ENCODE results near the gene STRA6.
"Not testable (repeated sequence)": the region's sequence is repeated elsewhere in the genome, so short reads cannot be mapped to it uniquely, and the experiment has no call there.

Gene STRA6

DNA sequence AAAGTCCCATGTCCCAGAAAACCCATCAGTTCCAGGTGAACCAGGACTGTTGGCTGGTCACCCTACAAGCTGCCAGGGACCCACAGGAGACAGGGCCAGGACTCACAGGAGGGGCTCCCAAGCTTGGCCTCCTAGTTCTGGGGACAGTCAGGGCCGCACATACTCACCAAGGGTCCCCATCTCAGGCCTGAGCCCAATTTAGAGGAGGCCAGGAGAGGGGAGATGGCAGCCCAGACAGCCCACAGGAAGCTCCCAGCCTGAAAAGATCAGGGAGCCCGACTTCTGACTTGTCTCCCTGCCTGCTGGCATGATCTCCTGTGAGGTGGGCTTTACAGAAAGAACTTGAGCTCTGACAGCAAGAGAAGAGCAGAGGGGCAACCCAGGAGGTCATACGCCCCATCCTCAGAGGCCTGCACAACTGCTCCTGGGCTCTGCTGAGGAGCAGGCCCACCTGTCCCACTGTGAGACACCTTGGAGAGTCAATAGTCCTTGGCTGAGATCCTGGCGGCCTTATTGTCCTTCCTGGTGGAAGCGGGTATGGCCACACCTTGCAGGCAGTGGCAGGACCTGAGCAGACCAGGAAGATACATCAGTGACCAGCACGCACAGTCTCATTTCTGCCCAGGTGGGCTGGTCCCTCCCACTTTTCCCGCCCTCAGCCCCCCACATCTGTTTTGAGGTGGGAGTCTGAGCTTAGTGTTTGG lies 31.6 kb downstream of the STRA6 start:
- no peak overlapping the region for H3K4me3 ChIP-seq (ENCODE audit: low read depth, low read length)
- TF ChIP-seq, protein P1, sequence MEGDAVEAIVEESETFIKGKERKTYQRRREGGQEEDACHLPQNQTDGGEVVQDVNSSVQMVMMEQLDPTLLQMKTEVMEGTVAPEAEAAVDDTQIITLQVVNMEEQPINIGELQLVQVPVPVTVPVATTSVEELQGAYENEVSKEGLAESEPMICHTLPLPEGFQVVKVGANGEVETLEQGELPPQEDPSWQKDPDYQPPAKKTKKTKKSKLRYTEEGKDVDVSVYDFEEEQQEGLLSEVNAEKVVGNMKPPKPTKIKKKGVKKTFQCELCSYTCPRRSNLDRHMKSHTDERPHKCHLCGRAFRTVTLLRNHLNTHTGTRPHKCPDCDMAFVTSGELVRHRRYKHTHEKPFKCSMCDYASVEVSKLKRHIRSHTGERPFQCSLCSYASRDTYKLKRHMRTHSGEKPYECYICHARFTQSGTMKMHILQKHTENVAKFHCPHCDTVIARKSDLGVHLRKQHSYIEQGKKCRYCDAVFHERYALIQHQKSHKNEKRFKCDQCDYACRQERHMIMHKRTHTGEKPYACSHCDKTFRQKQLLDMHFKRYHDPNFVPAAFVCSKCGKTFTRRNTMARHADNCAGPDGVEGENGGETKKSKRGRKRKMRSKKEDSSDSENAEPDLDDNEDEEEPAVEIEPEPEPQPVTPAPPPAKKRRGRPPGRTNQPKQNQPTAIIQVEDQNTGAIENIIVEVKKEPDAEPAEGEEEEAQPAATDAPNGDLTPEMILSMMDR (IDR thresholded peaks at IDR 0.05; ENCODE audit: low read depth, low read length, missing control alignments): no peak
- DNase-seq (ENCODE audit: low read depth): no peak

DNA sequence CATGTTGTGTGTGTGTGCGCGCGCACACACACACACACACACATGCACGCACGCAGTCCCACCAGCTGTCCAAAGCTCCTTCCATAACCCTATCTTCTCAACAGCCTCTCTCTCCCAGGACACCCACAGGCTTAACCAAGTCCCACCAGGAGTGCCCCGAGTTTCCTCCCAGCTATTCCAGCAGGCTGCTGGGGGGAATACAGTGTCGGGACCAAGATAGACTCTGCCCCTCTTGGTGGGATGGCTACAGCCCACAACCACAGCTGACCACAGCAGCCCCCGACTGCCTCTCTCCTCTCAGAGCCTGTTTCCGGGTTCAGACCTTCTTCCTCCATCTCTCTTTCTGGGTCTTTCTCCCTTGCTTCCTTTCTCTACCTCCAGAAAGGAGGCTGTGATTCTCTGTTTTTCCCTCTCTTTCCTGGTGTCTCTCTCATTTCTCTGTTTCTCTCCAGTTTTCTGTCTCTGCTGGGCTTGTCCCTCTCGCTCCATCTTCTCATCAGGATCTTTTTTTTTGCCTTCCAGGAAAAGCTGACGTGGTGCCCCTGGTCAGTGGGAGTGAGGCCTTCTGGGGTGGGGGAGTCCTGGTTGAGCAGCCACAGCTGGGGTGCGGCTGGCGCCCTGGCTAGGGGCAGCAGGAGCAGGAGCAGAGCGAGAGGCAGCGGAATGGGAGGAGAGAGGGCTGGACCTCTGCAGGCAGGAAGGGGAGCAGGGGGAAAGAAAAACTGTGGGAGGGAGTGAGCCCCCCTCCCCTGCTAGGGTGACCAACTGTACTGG lies 32.3 kb downstream of the STRA6 start:
- TF ChIP-seq, protein P1 (IDR thresholded peaks at IDR 0.05; ENCODE audit: low read depth, low read length, missing control alignments): no peak
- no peak for DNase-seq (ENCODE audit: low read depth)
- H3K4me3 ChIP-seq (ENCODE audit: low read depth, low read length): no peak overlapping the region

DNA sequence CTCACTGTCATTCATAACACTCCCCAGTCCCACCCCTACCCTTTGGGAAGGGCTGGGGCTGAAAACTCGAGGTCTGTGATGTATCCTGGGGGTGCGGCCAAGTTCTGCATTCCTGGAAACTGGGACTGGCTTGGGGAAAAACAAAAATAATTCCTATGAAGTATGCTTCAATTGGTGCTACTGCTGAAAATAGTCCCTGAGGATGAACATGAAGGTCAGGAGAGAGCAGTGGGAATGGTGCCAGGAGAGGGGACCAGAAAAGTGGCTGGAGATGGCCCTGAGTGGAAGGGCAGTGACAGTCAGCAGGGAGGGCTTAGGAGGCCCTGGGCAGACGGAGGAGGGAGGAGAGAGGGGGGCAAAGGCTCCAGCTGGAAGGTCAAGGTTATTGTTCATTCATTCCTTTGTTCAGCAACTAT lies 33.9 kb downstream of the STRA6 start:
- no peak for DNase-seq (ENCODE audit: low read depth)
- no peak overlapping the region for H3K4me3 ChIP-seq (ENCODE audit: low read depth, low read length)
- TF ChIP-seq, protein P1 (IDR thresholded peaks at IDR 0.05; ENCODE audit: low read depth, low read length, missing control alignments): no peak

DNA sequence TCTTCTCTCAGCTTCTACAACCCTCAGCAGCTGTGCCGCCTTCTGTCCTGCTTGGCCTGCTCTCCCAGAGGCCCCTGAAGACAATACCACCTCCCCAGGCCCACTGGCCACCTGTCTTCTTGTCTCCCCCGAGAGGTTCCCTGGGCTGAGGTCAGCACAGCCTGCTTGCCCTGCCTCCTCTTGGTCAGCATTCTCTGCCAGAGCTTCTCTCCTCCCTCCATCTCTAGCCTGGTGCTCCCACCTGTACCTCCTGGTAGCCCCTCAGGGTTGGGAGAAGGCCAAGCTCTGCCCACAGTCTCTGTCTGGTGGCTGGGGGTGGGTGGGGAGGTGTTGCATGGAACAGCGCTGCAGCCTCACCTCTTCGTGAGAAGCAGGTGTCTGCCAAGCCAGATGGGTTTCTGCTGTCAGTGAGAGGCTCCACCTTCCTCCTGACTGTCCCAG lies 34.7 kb downstream of the STRA6 start:
- TF ChIP-seq, protein P1 (IDR thresholded peaks at IDR 0.05; ENCODE audit: low read depth, low read length, missing control alignments): no peak
- DNase-seq (ENCODE audit: low read depth): no peak
- no peak overlapping the region for H3K4me3 ChIP-seq (ENCODE audit: low read depth, low read length)

DNA sequence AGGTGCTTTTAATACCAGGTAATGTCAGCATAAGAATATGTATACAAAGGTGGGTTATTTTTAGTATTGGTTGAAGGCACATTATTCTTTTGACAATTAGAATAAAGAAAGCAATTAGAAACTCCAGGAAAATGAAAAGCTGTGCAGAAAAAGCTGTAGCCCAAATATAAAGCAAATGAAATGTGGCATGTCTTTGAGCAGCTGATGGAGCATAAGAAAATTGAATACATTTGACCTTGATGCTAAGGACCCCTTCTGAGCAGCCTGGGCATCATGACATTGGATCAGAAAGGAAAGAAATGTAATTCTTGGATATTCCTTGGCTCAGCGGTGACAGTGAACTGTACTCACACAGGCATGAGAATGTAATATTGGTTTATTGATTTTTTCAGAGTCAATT lies 37.1 kb downstream of the STRA6 start:
- DNase-seq (ENCODE audit: low read depth): no peak
- TF ChIP-seq, protein P1 (IDR thresholded peaks at IDR 0.05; ENCODE audit: low read depth, low read length, missing control alignments): no peak
- no peak overlapping the region for H3K4me3 ChIP-seq (ENCODE audit: low read depth, low read length)

DNA sequence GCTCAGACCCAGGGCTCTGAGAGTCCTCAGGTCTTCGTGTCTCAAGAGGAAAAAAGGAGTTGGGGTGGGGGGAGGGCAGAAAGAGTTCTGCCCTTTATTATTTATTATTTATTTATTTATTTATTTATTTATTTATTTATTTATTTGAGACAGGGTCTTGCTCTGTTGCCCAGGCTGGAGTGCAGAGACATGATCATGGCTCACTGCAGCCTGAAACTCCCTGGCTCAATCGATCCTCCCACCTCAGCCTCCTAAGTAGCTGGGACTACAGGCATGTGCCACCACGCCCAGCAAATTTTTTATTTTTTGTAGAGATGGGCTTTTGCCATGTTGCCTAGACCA lies 40.4 kb downstream of the STRA6 start:
- not testable (repeated sequence) for H3K4me3 ChIP-seq (ENCODE audit: low read depth, low read length); DNase-seq (ENCODE audit: low read depth)

DNA sequence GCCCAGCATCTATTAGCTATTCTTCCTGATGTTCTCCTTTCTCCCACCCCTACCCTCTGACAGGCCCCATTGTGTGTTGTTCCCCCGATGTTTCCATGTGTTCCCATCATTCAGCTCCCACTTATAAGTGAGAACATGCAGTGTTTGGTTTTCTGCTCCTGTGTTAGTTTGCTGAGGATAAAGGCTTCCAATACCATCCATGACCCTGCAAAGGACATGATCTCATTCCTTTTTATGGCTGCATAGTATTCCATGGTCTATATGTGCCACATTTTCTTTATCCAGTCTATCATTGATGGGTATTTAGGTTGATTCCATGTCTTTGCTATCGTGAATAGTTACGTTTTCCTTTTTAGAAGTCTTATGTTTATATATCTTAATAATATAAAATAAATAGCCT lies 42.2 kb downstream of the STRA6 start:
- not testable (repeated sequence) for DNase-seq (ENCODE audit: low read depth); H3K4me3 ChIP-seq (ENCODE audit: low read depth, low read length)

DNA sequence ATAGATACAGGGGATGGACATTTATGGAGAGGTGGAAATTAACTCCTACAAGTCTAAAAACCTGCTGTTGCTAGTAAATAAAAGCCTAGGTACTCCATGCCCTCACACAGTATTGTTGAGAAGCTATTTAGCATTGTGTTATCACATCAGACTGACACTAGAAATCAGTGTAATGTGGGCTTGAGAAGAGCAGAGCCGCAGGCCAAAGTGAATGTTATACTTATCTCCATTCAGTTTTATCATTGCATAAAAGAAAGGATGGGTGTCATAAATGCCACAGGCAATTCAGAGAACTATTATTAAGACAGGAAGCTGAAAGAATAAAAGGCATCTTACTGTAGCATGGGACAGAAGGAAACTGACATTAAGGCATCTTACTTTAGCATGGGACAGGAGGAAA lies 42.8 kb downstream of the STRA6 start:
- no peak for DNase-seq (ENCODE audit: low read depth)
- H3K4me3 ChIP-seq (ENCODE audit: low read depth, low read length): no peak overlapping the region
- TF ChIP-seq, protein P1 (IDR thresholded peaks at IDR 0.05; ENCODE audit: low read depth, low read length, missing control alignments): no peak

All from GM12864 (cell line).